DMS53 (cell line): ENCODE results near the gene VEGFD.
A peak's percentile ranks its signal among the peaks of the same experiment; 100 is the strongest.
"Not testable (repeated sequence)": the region's sequence is repeated elsewhere in the genome, so short reads cannot be mapped to it uniquely, and the experiment has no call there.

Experiments
- DNase-seq: peaks from one replicate; lab custom pipeline; 2025; lab: John Stamatoyannopoulos, UW

Gene VEGFD

DNA sequence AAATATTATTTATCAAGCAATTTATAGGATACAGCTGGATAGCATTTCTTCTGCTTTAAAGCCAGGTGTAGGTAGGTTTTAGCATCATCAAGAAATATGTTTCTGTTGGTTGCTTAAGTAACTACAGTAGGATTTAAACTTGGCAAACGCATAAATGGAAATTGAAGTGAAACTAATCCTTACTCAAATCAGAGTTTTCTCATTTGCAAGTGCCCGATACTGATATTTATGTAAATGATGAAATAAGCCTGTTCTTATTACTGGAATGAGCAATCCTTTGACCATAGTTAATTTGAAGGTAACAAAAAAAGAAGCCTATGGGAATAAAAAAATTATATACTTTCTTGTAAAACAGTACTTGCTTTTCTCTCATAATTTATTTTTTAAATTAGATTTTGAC lies 25.7 kb downstream of the VEGFD start:
- DNase-seq: no peak

DNA sequence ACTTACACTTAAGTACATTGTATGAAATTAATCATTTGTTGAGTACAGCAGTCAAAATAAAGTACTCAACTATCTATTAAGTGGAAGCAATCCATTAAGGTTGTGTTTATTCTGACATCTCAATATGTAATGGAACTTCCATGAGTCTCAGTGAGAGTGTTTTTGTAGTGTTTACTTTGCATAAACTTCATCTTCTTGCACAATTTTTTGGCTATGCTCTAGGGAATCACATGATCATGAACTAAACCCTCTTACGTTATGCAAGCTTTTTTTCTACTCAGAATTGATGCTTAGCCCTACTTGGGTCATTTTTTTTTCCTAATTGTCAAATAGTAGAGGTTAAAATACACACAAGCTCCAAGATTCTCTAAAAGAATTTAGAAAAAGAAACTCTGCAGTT lies 27.8 kb downstream of the VEGFD start:
- DNase-seq: no peak

DNA sequence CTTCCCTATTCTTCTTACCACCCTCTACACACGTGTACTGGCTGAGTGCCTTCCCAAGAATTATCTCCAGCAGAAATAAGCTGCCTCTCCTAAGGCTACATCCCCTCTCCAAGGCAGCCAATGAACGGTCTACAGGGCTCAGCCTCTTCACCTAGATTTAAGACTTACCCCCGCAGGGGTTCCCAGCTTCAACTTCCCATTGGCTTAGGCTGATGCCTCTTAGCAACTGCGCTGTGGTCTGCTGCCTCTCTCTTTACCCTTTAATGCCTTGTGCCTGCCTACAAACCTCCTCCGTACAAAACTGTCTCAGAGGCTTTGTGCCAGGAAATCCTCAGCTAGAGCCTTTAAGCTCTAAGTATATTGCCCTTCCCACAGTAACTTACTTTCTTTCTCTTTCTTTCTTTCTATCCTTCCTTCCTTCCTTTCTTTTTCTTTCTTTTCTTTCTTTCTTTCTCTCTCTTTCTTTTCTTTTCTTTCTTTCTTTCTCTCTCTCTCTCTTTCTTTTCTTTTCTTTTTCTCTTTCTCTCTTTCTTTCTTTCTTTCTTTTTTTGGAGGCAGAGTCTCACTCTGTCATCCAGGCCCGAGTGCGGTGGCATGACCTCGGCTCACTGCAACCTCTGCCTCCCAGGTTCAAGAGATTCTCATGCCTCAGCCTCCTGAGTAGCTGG lies 33.8 kb downstream of the VEGFD start:
- no peak for DNase-seq

DNA sequence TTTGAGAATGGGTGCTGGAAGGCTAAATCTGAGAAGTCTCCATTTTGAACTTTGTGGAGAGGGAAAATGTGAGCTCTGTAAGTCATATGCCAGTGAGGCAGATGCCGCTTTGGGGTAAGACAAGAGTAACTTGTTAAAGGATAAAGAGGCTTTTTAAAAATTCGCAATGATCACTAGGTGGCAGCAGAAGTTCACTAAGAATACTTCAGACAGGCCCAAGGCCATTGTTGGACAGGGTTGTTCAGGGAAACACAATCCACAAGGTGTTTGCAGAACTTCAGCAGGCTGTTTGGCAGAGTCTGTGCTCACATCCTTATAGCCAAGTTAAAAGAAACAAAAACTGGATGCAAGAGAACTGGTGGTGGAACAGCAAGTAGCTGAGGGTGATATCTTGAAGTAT lies 35.2 kb downstream of the VEGFD start:
- peak; percentile 84 for DNase-seq

DNA sequence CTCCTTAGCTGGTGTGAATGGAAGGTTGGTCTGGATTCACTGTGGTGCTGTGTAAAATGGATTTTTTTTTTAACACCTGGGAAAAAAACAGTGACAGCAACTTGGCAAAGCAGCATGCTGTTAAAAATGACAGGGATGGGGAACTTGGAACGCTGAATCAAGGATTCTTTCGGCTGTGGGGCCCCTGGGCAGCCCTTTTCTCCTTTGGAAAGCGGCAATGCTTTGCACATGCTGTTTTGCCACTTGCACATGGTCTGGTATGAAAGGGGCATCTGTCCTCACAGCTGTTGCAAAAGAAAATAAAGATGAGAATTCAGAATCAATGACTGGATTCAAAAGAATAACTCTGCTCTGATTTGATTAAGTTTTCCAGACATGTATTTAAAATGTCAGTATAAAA lies 38.2 kb downstream of the VEGFD start:
- DNase-seq: no peak

DNA sequence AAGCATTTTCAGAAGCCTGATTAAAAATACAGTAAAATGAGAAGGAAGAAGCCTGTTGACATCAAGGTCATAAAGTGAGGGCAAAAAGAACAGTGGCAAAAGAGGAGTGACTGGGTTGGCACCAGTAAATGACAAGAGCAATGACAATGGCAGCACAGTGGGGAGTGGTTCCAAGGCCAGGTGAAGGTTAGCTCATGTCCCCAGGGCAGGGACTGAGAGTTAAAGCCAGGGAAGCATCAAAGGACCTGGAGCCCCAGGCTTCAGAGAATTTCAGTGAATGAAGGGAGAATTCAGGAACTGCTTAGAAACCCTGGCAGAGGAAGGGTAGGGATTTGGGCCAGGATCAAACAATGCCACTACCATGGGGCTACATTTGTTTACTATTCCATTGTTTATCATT lies 40.1 kb downstream of the VEGFD start:
- DNase-seq: no peak

DNA sequence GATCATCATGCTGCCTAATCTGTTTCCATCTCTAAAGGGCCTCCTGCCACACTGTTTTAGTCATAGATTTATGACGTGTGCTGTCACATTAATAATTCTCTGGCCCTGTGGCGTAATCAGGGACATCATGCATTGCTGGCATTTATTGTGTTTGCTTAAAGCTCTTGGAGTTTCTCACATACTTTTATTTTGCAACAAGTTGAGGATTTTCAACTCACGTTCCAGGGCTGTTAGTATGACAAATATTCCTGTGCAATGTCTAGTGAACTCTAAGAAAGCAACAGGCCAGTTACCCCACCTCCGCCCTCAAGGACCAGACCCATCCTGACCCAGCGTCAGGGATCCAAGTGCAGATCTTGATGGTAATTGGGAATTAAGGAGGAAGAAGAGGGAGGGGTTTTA lies 41.1 kb downstream of the VEGFD start:
- no peak for DNase-seq

DNA sequence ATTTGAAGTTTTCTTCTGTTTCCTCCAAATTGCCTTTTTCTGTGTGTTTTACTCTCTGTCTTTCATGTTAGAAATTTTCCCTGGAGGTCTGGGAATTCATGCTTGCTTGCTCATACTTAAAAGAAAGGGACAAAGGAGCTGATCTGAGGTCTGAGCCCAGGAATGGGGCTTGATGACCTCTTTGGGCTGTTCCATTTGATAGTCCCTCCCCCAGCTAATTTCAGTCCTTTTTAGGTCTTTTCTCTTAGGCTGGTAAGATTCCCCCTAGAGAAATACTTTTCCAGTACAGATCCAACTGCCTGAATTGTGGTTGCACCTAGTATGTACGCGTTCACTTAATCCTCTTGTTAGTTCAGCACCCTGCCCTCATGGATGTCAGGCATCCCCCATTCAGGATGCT lies 43.3 kb downstream of the VEGFD start:
- DNase-seq: no peak

DNA sequence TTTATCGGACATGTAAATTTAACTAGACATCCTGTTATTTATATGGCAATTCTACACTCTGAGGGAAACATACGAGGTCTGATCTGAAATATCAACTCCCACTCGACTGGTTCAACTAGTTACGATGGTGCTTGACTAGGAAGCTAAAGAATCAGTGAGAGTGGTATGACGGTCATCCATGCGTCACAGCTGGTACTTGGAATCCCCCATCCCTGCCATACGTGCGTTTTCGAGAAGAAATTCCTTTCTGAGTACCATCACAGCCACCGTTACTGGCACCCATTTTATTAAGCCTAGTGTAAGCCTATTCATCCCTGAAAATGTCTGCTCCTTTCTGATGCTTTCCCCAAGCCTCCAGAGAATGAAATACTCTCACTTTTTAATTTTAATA lies 48.2 kb downstream of the VEGFD start:
- peak; percentile 90 for DNase-seq

DNA sequence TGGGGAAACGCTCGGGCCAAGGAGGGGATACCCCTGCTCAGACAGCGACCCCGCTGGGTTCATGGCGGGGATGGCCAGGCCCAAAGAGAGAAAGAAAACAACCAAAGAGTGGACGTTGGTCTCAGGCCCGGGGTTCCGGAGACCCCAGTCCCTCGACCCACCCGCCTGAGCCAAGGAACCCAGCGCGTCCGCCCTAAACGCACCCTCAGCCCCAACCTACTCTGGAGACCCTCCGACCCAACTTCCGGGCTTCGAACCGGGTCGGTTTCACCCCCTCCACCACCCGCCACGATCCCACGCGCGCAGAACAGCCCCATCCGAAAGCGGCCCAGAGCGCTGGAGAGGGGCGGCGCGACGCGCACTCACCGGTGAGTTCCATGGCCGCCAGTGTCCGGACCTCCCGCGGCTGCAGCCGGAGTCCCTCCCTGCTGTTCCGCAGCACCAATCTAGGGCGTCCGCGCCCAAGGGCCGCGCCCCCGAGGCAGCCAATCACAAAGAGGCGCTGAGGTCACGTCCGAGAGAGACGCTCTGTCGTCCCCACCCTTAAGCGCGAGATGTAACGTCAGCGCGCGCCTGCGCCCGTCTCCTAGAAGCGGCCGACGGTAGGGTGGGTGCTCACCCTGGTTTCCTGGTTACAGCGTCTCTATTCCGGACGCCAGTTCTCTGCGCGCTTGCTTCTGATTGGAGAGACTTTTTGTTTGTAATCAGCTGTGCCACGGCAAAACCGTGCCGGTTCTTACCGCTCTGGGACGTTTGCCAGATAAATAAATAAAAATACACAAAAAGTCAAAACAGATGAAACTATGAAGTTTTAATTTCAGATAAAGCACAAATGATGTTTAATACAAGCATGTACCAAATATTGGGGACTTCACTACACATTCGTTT lies 48.8 kb downstream of the VEGFD start, which contains the start of gene PIGA:
PIGA (minus strand) TSS at position 389 of the 888 bp plus-strand sequence. CDS start 3,593 bp downstream, outside the sequence.
- peak; percentile 99 for DNase-seq

DNA sequence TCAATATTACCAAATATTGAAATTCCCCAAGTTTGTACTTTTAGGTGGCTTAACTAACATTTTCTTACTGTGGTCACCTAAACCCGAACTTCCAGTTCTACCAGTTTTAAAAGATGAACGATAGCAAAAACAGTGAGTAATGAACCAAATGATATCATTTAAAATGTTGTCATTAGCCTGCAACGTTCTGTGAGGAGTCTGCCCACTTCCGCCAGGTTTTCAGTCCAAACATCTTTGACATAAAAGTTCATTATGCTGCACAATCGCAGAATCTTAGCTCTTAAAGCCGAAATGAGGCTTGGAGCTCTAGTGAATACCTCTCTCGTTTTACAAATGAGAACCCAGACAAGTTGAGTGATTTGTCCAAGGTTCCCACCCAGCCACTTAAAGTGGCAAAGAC lies 49.7 kb downstream of the VEGFD start:
- DNase-seq: peak; percentile 59

DNA sequence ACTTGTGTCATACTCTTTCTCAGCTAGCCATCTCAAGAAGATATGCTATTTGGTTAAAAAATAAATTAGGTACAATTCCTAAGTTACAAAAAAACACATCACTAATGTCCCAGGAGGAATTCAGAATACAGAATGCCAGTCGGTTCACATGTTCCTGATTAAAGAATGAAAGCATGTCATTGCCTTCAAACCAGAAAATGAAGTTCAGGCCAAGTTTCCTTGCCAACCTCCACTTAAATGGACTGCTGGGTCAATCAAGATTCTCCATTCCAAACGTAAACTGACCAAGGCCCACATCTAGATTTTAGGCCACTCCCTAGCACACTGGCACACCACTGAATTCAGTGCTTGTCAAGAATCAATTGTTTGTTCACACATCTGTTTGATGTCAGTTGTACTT lies 55.4 kb downstream of the VEGFD start:
- DNase-seq: no peak

DNA sequence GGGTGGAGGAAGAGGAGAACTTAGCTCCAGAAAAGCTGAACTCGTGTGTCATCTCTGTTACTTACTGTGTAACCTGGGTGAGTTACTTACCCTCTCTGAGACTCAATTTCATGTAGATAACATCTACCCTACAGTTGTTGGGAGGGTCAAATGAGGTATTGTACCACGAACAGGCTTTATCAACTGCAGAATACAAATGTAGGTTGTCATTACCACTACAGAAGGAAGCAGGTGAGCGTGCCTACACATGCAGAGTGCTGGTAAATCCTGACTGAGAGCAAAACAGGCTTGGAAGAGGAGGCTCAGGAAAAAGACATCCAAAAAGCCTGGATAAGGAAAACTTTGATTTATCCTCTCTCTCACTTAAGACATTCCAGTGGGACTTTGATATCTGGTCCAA lies 56.1 kb downstream of the VEGFD start:
- no peak for DNase-seq

DNA sequence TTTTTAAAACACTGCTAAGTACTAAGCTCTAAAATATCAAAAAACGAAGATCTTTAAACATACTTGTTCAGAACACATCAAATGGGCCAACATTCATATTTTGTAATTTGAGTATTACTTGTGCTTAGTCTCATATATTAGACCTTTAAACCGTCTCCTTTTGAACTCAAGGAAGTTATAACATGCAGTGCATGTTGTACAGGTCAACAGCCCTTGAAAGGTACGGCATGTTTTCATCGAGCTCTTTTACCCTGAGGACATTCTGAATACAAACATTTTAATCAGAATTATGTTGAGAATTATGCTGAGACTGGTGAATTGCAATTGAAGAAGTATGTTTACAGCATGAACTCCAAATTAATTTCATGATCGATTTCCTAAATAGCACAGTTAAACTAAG lies 61.7 kb downstream of the VEGFD start:
- no peak for DNase-seq

DNA sequence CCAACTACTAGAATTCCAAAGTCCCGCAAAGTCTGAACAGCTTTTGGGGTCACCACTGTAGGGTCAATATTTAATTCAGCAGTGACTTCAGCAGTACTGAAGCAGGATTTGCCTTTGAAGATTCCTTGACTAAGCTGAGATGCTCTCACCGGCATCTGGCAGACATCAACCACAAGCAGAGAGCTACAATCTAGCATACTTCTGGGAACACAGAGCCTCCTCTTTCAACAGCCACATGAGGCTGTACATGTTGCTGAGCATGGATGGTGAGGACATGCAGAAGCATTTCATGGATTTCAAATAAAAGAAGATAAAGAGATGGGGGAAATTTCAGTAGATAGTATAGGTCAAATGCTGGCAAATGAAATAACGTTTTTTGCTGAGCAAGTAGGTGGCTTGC lies 62.1 kb downstream of the VEGFD start:
- no peak for DNase-seq

DNA sequence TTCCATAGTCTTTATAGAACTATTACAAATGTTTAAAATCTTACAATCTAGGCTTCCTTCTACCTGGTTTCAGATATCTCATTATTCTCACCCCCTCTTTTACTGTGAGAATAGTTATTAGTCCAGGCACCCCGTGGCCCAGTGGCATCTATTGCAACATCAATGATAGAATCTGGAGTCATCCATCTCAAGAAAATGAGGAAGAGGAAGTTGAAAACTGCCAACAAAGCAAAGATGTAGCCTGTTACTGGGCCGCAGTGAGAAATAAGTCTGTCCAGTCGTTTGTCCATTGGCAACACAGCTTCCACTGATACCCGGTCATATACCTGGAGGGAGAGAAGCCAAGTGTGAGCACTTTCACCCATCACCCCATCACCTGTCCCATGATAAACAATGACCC lies 62.8 kb downstream of the VEGFD start:
- DNase-seq: no peak

DNA sequence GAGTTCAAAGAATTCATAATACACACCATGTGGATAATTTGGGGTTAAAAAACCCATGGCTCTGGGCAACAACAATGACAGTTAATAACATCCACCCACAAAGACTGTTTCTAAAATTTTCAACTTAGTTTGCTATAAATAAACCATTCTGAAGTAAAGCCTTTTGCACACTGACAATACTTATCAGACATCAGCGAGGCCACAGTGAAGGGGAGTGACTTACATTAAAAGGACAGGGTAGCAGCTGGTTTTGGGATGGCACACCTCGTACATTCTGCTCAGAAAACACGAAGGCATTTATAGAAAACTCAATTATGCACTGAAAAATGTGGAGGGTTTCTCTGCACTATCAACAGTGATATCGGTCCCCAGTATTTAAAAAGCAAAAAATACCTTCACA lies 63.9 kb downstream of the VEGFD start:
- no peak for DNase-seq

DNA sequence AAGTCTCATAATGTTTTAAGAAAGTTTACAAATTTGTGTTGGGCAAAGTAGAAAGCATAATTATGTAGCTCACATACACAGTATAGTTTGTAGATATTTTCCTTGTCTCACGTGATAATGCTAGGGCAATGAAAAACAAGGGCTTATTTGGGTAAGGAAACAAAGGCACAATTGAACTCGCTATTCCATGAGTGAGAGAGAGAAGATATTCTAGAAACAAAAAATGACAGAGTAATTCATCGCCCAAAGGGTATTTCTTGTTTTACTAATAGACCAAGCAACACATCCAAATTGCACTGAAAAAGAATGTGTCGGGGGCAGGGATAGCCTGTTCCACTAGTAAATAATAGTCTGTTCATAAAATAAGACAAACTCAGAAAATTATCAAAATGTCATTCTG lies 65.1 kb downstream of the VEGFD start:
- no peak for DNase-seq

DNA sequence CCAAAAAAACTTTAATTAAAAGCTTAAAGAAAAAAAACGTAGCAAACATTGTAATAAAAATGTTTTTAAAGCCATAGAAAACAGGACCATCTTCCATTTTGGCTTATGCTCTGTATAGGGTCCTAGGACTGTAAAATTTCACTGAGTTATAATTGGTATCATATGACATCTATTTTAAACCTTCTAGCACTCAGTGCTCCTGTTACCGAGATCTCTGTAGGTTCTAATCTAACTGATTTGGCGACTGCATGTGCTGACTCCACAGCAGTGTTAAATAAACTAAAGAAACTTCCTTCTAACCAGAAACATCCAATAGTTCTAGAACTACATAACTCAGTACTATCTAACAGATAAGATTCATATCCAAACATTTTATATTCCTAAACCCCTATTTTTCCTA lies 68.7 kb downstream of the VEGFD start, which contains the start of gene ASB11:
ASB11 (minus strand) TSS at position 132 of the 400 bp plus-strand sequence; CDS start at position 97, 35 bp downstream.
- no peak for DNase-seq

DNA sequence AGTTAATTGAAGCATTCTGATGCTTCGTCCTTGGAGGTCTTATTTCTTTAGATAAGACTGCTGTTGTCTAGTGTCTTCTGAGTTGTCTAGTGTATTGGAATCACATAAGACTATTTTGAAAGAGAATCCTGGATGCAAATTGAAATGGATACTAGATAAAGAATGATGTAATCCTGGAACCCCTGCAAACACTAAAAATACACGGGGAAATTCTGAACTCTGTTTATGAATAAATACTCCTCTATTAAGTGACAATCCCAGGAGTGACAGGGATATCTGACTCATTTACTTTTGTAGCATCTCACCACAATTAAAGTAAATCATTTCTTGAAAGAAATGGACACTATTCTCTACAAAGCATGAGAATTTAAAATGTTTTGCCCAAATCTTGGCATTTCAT lies 69.7 kb downstream of the VEGFD start:
- no peak for DNase-seq

DNA sequence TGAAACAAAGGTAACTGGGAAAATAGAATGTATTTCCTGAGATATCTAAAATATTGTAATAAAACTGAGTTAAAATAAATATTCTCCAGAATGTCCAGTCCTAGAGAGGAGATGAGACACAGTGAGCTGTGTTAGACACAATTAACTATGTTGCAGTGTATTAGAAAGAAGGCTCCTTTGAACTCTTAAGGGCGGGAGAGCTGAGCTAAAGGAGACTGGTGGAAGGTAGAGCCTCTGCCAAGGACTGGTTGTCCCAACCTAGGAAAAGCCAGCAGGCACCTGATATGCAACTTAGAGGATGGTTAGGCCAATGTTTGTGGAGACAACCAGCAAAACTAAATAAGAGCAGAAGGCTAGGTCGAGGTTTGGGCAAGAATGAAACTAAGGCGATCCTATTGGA lies 73.1 kb downstream of the VEGFD start:
- no peak for DNase-seq

DNA sequence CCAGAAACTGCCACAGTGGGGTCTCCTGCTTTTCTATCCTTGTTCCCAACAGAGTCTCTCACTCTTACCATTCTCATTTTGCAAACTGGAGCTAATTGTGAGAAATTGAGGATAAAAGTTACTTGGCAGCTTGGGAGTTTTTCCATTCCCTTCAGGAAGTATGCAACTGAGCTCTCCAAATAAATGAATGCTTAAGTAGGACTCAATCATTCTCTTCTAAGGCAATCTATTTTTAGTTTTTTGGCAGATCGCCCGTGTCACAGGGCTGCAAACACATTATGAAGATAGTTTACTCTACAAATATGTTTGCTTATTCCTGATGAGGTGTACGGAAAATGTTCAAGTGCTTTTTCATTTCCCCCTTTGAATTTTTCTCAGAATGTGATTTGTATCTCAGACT lies 74.1 kb downstream of the VEGFD start:
- DNase-seq: peak; percentile 59

DNA sequence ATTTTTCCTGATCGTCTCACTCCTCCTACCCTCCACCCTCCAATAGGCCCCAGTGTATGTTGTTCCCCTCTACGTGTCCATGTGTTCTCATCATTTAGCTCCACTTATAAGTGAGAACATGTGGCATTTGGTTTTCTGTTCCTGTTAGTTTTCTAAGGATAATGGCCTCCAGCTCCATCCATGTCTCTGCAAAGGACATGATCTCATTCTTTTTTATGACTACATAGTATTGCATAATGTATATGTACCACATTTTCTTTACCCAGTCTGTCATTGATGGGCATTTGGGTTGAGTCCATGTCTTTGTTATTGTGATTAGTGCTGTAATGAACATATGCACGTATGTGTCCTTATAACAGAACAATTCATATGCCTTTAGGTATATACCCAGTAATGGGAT lies 78.3 kb downstream of the VEGFD start:
- DNase-seq: not testable (repeated sequence)
